ENCODE results near the gene LRRN2. TPM values are rescaled to one million over a fixed set of nuclear protein-coding genes. Genes with fewer than 3 reads are reported as not detected.

The LRRN2 gene
- total and polyA plus RNA-seq, 2 of the 8 experiments (the other 6 are each of a cell fraction or from before 2014, with no cell fraction given): 1.8 to 2.3 TPM

- Histone ChIP-seq H3K27ac (ENCODE audit: low read depth, low read length) (no peak overlapping the region), H3K18ac (ENCODE audit: extremely low read depth, low read length) (no peak overlapping the region), H2BK5ac (ENCODE audit: low read depth, low read length) (no peak overlapping the region), H3K36me3 (ENCODE audit: control insufficient read depth in 2 of 4, insufficient read depth in 4 of 4, low read length in 3 of 4) (no peaks in the 10 kb centered on the region), H3K79me2 (ENCODE audit: control insufficient read depth in 1 of 2, insufficient read depth in 2 of 2, low read length in 2 of 2) (no peaks in the 10 kb centered on the region), H2AFZ (ENCODE audit: low read length) (no peak overlapping the region), H3K9me3 (ENCODE audit: insufficient read depth in 2 of 2, low read depth in 1 of 2, low read length in 1 of 2) (no peaks in the 10 kb centered on the region), H3K14ac (ENCODE audit: insufficient read length) (no peak overlapping the region), H3K27me3 (replicated peaks in 1 of 4; ENCODE audit: control insufficient read depth in 3 of 4, extremely low read depth in 1 of 4, insufficient read depth in 3 of 4, low read length in 3 of 4) (peaks cover 8 to 28% (median 21%) of the 10 kb centered on the region in 4 experiments), H3K4me3 (ENCODE audit: extremely low read depth in 1 of 4, insufficient read depth in 2 of 4, low read depth in 3 of 4, low read length in 4 of 4) (no peak overlapping the region), H2BK12ac (ENCODE audit: low read depth, low read length) (no peak overlapping the region), H3K4me1 (replicated peaks in 1 of 4; ENCODE audit: control insufficient read depth in 3 of 4, insufficient read depth in 4 of 4, low read length in 3 of 4) (peaks cover 13 to 18% (median 16%) of the 10 kb centered on the region in 4 experiments), H2BK120ac (replicated peaks; ENCODE audit: low read depth, low read length) (no peak overlapping the region), H2AK5ac (ENCODE audit: low read depth, low read length) (no peak overlapping the region), H2BK20ac (ENCODE audit: low read length) (no peak overlapping the region), H3K4ac (replicated peaks; ENCODE audit: insufficient read length, low read depth, low read length) (no peak overlapping the region), H3K23me2 (ENCODE audit: low read depth, low read length) (no peaks in the 10 kb centered on the region; the same call in 1 of the 2 replicates), H4K91ac (replicated peaks; ENCODE audit: insufficient read length, low read length) (no peak overlapping the region), H4K20me1 (replicated peaks in 1 of 2; ENCODE audit: control insufficient read depth in 1 of 2, insufficient read depth in 2 of 2, low read length in 2 of 2) (peaks cover 0 to 3% of the 10 kb centered on the region in 2 experiments), H4K5ac (ENCODE audit: insufficient read length, low read depth, low read length) (no peak overlapping the region), H3K4me2 (ENCODE audit: insufficient read depth in 1 of 2, low read depth in 2 of 2, low read length in 2 of 2) (no peak overlapping the region), H3K56ac (replicated peaks; ENCODE audit: insufficient read length, low read depth, low read length) (no peak overlapping the region), H3K79me1 (ENCODE audit: low read depth, low read length) (no peaks in the 10 kb centered on the region), H2BK15ac (ENCODE audit: low read length) (no peak overlapping the region), H3K9ac (replicated peaks in 1 of 4; ENCODE audit: extremely low read depth in 1 of 4, low read depth in 3 of 4, low read length in 3 of 4) (no peak overlapping the region), H4K8ac (ENCODE audit: extremely low read depth, insufficient read depth, low read length) (no peak overlapping the region), H3K23ac (ENCODE audit: insufficient read length) (no peak overlapping the region)
- CTCF ChIA-PET (ENCODE audit: partially characterized antibody): interaction anchor here (0.9 to 7.4 kb wide), 11 partner anchors 9 to 137 kb away, joined by 3 to 53 read pairs (median 5); no protein-coding TSS in a partner anchor
- DNase-seq (ENCODE audit: low read depth in 1 of 2, low spot score in 2 of 2): no peak
- POLR2A ChIA-PET (ENCODE audit: partially characterized antibody): no interaction called here
- FAIRE-seq: no peak
- TF ChIP-seq SP1 (IDR thresholded peaks at IDR 0.05; ENCODE audit: low read depth, low read length): no peak
- no peak for TF ChIP-seq RBBP5 (IDR thresholded peaks at IDR 0.05; ENCODE audit: borderline replicate concordance, low read depth, low read length)
- TF ChIP-seq CTCF (IDR thresholded peaks at IDR 0.05; ENCODE audit: control extremely low read depth in 1 of 3, insufficient read depth in 1 of 3, low read depth in 1 of 3, low read length in 3 of 3): no peak
- no peak for TF ChIP-seq CBX5 (IDR thresholded peaks at IDR 0.05; ENCODE audit: low read depth, low read length)
- no peak for TF ChIP-seq NANOG (IDR thresholded peaks at IDR 0.05; ENCODE audit: insufficient read depth, low read depth, low read length, poor library complexity, severe bottlenecking)
- TF ChIP-seq SAP30 (IDR thresholded peaks at IDR 0.05; ENCODE audit: insufficient read depth, insufficient replicate concordance, low read length): no peak
- no peak for TF ChIP-seq BCL11A (IDR thresholded peaks at IDR 0.05; ENCODE audit: low read depth in 2 of 2, low read length in 2 of 2)
- TF ChIP-seq E2F6 (IDR thresholded peaks at IDR 0.05): no peak
- TF ChIP-seq CHD1 (IDR thresholded peaks at IDR 0.05; ENCODE audit: low read depth, low read length): no peak
- no peak for TF ChIP-seq EZH2 (IDR thresholded peaks at IDR 0.05; ENCODE audit: low read depth, low read length, severe bottlenecking)
- WGBS, 2 experiments (ENCODE audit: extremely low coverage in 1 of 2, insufficient coverage in 1 of 2, insufficient read length in 1 of 2, insufficient replicate concordance in 2 of 2, low coverage in 1 of 2, low lambda C conversion rate in 2 of 2, missing lambda C conversion rate in 1 of 2): 50% methylated on average over 5 of the region's 5 CpGs; no CpG with 5 or more reads in 1 of the 2 experiments
Observed at GRCh38 chr1:204703268-204703664, 17.7 kb upstream of the LRRN2 start.
